Adrenal gland (tissue), 12 donors: ENCODE measurements around the gene ADRB1. TPM values are rescaled to one million over a fixed set of nuclear protein-coding genes. Genes with fewer than 3 reads are reported as not detected.

ENCODE experiments used
- DNase-seq, 7 donors: peaks; one replicate each; pipeline ENCODE4 v3.0.0-alpha.2; 2019 to 2020
- H3K27ac ChIP-seq, 5 donors: fragments of 200-600 bp; sonication (generic) in 4 of 5; 1 replicate in 3 of 5; 2 replicates in 2 of 5; pipeline versions ENCODE4 v1.5.1 to v1.8.0; 2016 to 2020; ENCODE audit warnings: mild to moderate bottlenecking in 1 of 5
- H3K27me3 ChIP-seq: fragments of 200-600 bp; 2 replicates; pipeline ENCODE4 v1.8.0; 2021
- H3K36me3 ChIP-seq, 2 donors: fragments of 200-600 bp; replicated peaks in 1 of 2; 1 replicate in 1 of 2; 2 replicates in 1 of 2; pipeline versions ENCODE4 v1.5.1 to v1.8.0; 2018 to 2022
- H3K4me1 ChIP-seq, 2 donors: fragments of 200-600 bp; replicated peaks in 1 of 2; 1 replicate in 1 of 2; 2 replicates in 1 of 2; pipeline versions ENCODE4 v1.5.1 to v1.8.0; 2018 to 2021
- H3K4me3 ChIP-seq, 4 donors: fragments of 200-600 bp; sonication (generic) in 3 of 4; one replicate each; pipeline ENCODE4 v1.5.1; 2016 to 2018
- H3K9me3 ChIP-seq, 3 donors: fragments of 200-600 bp; sonication (generic) in 1 of 3; replicated peaks in 1 of 3; 1 replicate in 2 of 3; 2 replicates in 1 of 3; pipeline versions ENCODE4 v1.5.1 to v1.8.0; 2016 to 2021
- POLR2A ChIP-seq, 2 donors: fragments of 450-650 bp; IDR thresholded peaks; one replicate each; pipeline ENCODE4 v1.6.1; 2017; ENCODE audit warnings: antibody characterized with exemption in 2 of 2, mild to moderate bottlenecking in 2 of 2, moderate library complexity in 1 of 2
- WGBS, 4 donors: extraction: QIAGEN DNeasy Blood & Tissue Kit in 2 of 4; methylation state at CpG; one replicate each; pipeline versions ENCODE4 v1.1.5 to v1.1.7; 2013 to 2017; 5-methylcytosine and 5-hydroxymethylcytosine counted together
- intact Hi-C, 2 donors: fragments of 100-400 bp; cut with DNase I; formaldehyde crosslinking; loops; one replicate each; pipeline versions ENCODE4 v1.14.1 to v1.15.0; 2022 to 2023
- polyA plus RNA-seq, 3 donors: library from polyadenylated mRNA; stranded (reverse); fragments of 200-250 nt in 2 of 3; fragments of 350-450 nt in 1 of 3; fragmentation: Illumina TruSeq in 1 of 3; extraction: RNeasy Lipid Tissue Mini Kit (QIAGEN cat#74804) in 1 of 3; gene quantifications; one replicate each; pipeline ENCODE4 v1.2.3, GENCODE V29; 2013 to 2014
- total RNA-seq, 9 donors: library from RNA; depleted of rRNA in 4 of 9; stranded (reverse); fragments of >200 nt in 4 of 9; fragments of 120-200 nt in 1 of 9; fragmentation: NEBNext Ultra II Directional in 1 of 9; extraction: Animal tissue kit (Norgen Biotek cat#: 25700) in 1 of 9; gene quantifications; one replicate each; pipeline versions ENCODE4 v1.1.0 to v1.2.4, GENCODE V29; 2013 to 2023
- TF ChIP-seq, protein P1 (sequence below), 6 experiments: fragments of 450-650 bp in 4 of 6; fragments of 200-600 bp in 2 of 6; sonication (generic) in 1 of 6; IDR thresholded peaks; 1 replicate in 5 of 6; 2 replicates in 1 of 6; pipeline versions ENCODE4 v1.5.1 to v1.8.0; 2016 to 2021; ENCODE audit warnings: antibody characterized with exemption in 6 of 6, mild to moderate bottlenecking in 2 of 6, moderate library complexity in 1 of 6
- donor health status: healthy with polysubstance abuse.
- donor health status: Bipolar disorder and iron deficiency.
- donor health status: DM: yes; HTN: yes; CAD: no.
- donor health status: DM: no; HTN: no; CAD: no.
- donor health status: DM: no; HTN: no; CAD: no.
- donor health status: DM: yes; HTN: yes; CAD: no.

ADRB1 gene
- total and polyA plus RNA-seq, 12 donors = 0.13 to 0.78 (median 0.26) TPM; not detected in 3

DNA sequence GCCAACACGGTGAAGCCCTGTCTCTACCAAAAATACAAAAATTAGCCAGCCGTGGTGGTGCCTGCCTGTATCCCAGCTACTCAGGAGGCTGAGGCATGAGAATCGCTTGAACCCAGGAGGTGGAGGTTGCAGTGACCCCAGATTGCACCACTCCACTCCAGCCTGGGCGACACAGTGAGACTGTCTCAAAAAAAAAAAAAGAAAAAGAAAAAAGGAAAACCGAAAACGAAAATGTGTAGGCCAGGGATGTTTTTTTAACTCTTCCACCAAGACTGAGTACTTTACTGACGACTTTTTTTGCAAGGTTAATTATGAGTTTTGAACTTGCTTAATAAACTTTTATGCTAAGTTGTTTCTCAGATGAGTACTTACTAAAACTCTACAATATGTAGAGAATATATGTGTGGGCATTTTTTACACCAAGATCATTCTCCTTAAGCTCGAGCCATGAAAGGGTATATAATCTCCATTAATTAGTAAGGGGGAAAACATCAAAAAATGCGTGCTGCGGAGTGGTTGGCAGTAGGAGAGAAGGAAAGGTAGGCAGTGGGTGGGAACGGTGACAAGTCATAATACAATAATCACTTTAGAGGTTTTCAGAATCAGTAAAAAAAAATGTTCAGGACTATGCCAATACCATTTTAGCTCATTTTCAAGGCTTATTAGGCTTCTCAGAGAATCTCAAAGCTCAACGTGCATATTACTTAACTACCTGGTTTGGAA lies 8.6 kb upstream of the ADRB1 start:
- Histone ChIP-seq H3K4me3 (no peak overlapping the region), H3K36me3 (no peaks in the 10 kb centered on the region), H3K27ac (no peak overlapping the region), H3K9me3 (no peaks in the 10 kb centered on the region), H3K4me1 (no peaks in the 10 kb centered on the region), H3K27me3 (peaks cover 10% of the 10 kb centered on the region)
- DNase-seq = no peak
- 78 to 87% (median 80%) methylated on average over 12 of the region's 12 CpGs for WGBS, 4 donors
- intact Hi-C loops = no loop called here
- TF ChIP-seq, protein P1, sequence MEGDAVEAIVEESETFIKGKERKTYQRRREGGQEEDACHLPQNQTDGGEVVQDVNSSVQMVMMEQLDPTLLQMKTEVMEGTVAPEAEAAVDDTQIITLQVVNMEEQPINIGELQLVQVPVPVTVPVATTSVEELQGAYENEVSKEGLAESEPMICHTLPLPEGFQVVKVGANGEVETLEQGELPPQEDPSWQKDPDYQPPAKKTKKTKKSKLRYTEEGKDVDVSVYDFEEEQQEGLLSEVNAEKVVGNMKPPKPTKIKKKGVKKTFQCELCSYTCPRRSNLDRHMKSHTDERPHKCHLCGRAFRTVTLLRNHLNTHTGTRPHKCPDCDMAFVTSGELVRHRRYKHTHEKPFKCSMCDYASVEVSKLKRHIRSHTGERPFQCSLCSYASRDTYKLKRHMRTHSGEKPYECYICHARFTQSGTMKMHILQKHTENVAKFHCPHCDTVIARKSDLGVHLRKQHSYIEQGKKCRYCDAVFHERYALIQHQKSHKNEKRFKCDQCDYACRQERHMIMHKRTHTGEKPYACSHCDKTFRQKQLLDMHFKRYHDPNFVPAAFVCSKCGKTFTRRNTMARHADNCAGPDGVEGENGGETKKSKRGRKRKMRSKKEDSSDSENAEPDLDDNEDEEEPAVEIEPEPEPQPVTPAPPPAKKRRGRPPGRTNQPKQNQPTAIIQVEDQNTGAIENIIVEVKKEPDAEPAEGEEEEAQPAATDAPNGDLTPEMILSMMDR (IDR thresholded peaks at IDR 0.05) = no peak
- no peak for TF ChIP-seq POLR2A (IDR thresholded peaks at IDR 0.05)

DNA sequence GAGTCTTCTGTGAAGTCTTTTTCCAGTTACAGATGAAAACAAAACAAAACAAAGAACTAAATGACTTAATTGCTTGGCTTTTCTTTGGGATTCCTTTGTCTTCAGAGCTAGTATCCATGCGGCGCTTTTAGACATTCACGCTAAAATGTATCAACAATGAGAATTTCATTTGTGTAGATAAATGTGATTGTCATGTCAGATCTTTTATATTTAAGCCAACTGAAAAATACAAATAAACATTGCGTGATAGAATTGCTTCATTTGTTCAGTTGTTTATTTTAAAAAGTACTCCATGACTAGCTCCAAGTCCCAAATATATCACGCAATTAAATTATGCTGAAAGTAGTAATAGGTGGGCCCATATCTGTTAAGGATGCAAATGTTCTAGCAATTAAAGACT lies 7.9 kb upstream of the ADRB1 start:
- 85 to 96% (median 94%) methylated on average over 5 of the region's 5 CpGs for WGBS, 4 donors
- intact Hi-C loops = no loop called here
- TF ChIP-seq POLR2A (IDR thresholded peaks at IDR 0.05) = no peak
- TF ChIP-seq, protein P1 (IDR thresholded peaks at IDR 0.05) = no peak

DNA sequence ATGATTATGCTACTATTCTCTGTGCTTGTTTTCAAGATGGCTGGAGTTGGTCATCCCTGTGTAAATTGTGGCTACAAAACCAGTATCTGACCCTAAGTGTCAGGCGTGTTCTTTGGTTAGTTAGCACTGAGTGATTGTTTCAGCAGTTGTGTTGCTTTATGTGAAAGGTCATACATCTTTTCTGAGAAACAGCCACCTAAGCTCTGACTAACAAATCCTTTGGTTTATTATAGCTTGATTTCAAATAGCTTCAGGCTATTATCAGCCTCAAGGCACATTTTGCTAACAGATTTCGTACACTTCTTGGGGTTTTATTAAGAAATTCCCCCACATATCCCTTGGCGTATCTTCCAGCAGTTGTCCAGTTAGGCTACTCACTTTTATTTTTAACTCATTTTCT lies 4.8 kb upstream of the ADRB1 start:
- H3K4me3 ChIP-seq = no peak overlapping the region
- no peaks in the 10 kb centered on the region for H3K36me3 ChIP-seq
- WGBS, 4 donors = 44 to 67% (median 61%) methylated on average over 3 of the region's 3 CpGs
- no peak overlapping the region for H3K27ac ChIP-seq
- H3K4me1 ChIP-seq = no peaks in the 10 kb centered on the region
- TF ChIP-seq POLR2A (IDR thresholded peaks at IDR 0.05) = no peak
- TF ChIP-seq, protein P1 (IDR thresholded peaks at IDR 0.05) = no peak
- DNase-seq = no peak
- H3K27me3 ChIP-seq = peaks cover 28% of the 10 kb centered on the region
- intact Hi-C loops = no loop called here
- no peaks in the 10 kb centered on the region for H3K9me3 ChIP-seq

More for the DNA sequence above, 7.9 kb upstream of the ADRB1 start:
- Histone ChIP-seq H3K27me3 (peaks cover 10% of the 10 kb centered on the region), H3K36me3 (no peaks in the 10 kb centered on the region), H3K4me1 (no peaks in the 10 kb centered on the region), H3K4me3 (no peak overlapping the region), H3K9me3 (no peaks in the 10 kb centered on the region), H3K27ac (no peak overlapping the region)
- no peak for DNase-seq

DNA sequence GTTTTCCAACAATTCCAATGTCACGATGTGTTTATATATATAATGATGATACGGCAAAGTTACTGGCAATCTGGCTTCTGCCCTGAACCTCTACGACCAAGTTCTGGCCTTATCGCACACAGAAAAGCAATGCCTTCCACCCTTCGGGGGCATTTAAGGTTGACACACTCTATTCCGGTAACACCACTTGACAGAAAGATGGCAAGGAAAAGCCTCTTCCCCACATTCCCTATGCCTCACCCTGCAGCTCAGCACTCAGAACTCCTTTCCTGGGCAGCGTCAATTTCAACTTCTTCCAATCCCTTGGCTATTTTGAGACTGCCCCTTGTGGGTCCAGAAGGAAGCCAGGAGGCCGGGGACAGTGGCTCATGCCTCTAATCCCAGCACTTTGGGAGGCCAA lies 2.5 kb upstream of the ADRB1 start:
- DNase-seq = no peak
- Histone ChIP-seq H3K4me1 (no peaks in the 10 kb centered on the region), H3K27me3 (peaks cover 37% of the 10 kb centered on the region), H3K27ac (no peak overlapping the region), H3K9me3 (no peaks in the 10 kb centered on the region), H3K4me3 (no peak overlapping the region), H3K36me3 (no peaks in the 10 kb centered on the region)
- TF ChIP-seq, protein P1 (IDR thresholded peaks at IDR 0.05) = no peak
- TF ChIP-seq POLR2A (IDR thresholded peaks at IDR 0.05) = no peak
- WGBS, 4 donors = 82 to 89% (median 83%) methylated on average over 8 of the region's 8 CpGs
- intact Hi-C loops = no loop called here
